Chondrocyte (in vitro differentiated cells): ENCODE measurements around the gene GNGT1. TPM values are rescaled to one million over a fixed set of nuclear protein-coding genes. Genes with fewer than 3 reads are reported as not detected.

Experiments
- DNase-seq: peaks from one replicate; pipeline ENCODE4 v3.0.0; 2021; ENCODE audit warnings: mixed read lengths, low spot score
- H3K27ac Mint-ChIP-seq: one replicate; pipeline ENCODE4 v1.8.0; 2021; ENCODE audit warnings: mild to moderate bottlenecking, moderate library complexity, mixed read lengths; ENCODE audit not compliant: unreplicated experiment
- H3K27me3 Mint-ChIP-seq: 2 replicates; pipeline ENCODE4 v1.8.0; 2021; ENCODE audit warnings: low read depth, mixed read lengths
- H3K36me3 Mint-ChIP-seq: 2 replicates; pipeline ENCODE4 v1.8.0; 2021; ENCODE audit warnings: low read depth, mixed read lengths
- H3K4me1 Mint-ChIP-seq: 2 replicates; pipeline ENCODE4 v1.8.0; 2021; ENCODE audit warnings: low read depth, mild to moderate bottlenecking, mixed read lengths
- H3K4me3 Mint-ChIP-seq: one replicate; pipeline ENCODE4 v1.8.0; 2021; ENCODE audit warnings: mild to moderate bottlenecking, moderate library complexity, mixed read lengths; ENCODE audit not compliant: unreplicated experiment
- H3K9me3 Mint-ChIP-seq: 2 replicates; pipeline ENCODE4 v1.8.0; 2021; ENCODE audit warnings: low read depth, mixed read lengths
- total RNA-seq: library from RNA; stranded (reverse); gene quantifications from 3 replicates; pipeline ENCODE4 v1.2.1, GENCODE V29; 2021
- TF ChIP-seq, protein P1 (sequence below): fragments of 200-600 bp; sonication (generic); IDR thresholded peaks from 2 replicates; pipeline ENCODE4 v1.5.0; 2021; ENCODE audit warnings: antibody characterized with exemption, mild to moderate bottlenecking, moderate library complexity

Gene GNGT1
- total RNA-seq, 1 donor from 2014 or later: not detected

GRCh38 chr7:93935102-93935501 is 28.7 kb downstream of the GNGT1 start:
- H3K36me3 Mint-ChIP-seq: no peaks in the 10 kb centered on the region

DNA sequence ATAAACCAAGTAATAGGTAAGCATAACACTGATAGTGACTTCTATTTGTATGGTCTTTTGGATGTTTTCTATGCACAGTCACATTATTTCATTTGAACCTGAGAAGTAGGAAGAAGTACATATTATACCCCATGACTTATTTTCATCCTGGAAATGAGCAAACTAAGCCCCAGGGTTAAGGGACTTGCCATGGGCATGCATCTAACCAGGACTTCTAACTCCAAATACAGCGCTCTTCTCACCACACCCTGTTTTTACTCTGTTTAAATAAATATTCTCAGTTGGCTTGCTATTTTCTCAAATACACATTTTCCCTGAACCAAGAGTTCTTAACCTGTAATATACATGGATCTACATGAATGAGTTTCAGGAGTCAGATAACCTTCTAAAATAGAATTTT is 31.5 kb downstream of the GNGT1 start:
- H3K27ac Mint-ChIP-seq: no peak overlapping the region
- no peaks in the 10 kb centered on the region for H3K9me3 Mint-ChIP-seq
- TF ChIP-seq, protein P1, sequence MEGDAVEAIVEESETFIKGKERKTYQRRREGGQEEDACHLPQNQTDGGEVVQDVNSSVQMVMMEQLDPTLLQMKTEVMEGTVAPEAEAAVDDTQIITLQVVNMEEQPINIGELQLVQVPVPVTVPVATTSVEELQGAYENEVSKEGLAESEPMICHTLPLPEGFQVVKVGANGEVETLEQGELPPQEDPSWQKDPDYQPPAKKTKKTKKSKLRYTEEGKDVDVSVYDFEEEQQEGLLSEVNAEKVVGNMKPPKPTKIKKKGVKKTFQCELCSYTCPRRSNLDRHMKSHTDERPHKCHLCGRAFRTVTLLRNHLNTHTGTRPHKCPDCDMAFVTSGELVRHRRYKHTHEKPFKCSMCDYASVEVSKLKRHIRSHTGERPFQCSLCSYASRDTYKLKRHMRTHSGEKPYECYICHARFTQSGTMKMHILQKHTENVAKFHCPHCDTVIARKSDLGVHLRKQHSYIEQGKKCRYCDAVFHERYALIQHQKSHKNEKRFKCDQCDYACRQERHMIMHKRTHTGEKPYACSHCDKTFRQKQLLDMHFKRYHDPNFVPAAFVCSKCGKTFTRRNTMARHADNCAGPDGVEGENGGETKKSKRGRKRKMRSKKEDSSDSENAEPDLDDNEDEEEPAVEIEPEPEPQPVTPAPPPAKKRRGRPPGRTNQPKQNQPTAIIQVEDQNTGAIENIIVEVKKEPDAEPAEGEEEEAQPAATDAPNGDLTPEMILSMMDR: no peak
- H3K36me3 Mint-ChIP-seq: no peaks in the 10 kb centered on the region
- no peaks in the 10 kb centered on the region for H3K27me3 Mint-ChIP-seq
- peaks cover 23% of the 10 kb centered on the region for H3K4me1 Mint-ChIP-seq
- DNase-seq: no peak
- H3K4me3 Mint-ChIP-seq: no peak overlapping the region

More at GRCh38 chr7:93935102-93935501, 28.7 kb downstream of the GNGT1 start:
- H3K9me3 Mint-ChIP-seq: no peaks in the 10 kb centered on the region
- DNase-seq: no peak
- peaks cover 20% of the 10 kb centered on the region for H3K4me1 Mint-ChIP-seq
- TF ChIP-seq, protein P1: no peak
- no peak overlapping the region for H3K4me3 Mint-ChIP-seq
- no peaks in the 10 kb centered on the region for H3K27me3 Mint-ChIP-seq
- no peak overlapping the region for H3K27ac Mint-ChIP-seq

DNA sequence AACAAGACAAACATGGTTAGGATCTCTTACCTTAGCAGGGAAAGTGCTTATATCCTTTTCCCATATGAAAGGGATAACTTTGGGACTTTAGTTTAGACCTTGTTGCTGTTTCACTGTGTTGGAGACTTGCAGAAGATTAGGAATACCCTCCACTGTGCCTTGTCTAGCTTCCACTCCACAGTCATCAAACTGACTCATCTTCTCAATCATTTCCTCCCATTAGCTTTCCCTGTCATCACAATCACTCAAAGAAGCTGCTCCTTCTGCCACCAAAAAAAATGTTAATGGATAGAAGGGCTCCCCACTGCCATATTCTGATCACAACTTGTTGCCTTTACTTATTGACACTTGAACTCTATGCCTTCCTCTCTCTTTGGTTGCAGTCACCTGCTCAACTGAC is 31.9 kb downstream of the GNGT1 start:
- no peaks in the 10 kb centered on the region for H3K9me3 Mint-ChIP-seq
- H3K4me3 Mint-ChIP-seq: no peak overlapping the region
- H3K36me3 Mint-ChIP-seq: no peaks in the 10 kb centered on the region
- no peak for DNase-seq
- H3K27me3 Mint-ChIP-seq: no peaks in the 10 kb centered on the region
- peaks cover 23% of the 10 kb centered on the region for H3K4me1 Mint-ChIP-seq
- H3K27ac Mint-ChIP-seq: no peak overlapping the region
- TF ChIP-seq, protein P1: no peak

- TF ChIP-seq, protein P1: no peak
- no peaks in the 10 kb centered on the region for H3K9me3 Mint-ChIP-seq
- no peak overlapping the region for H3K4me3 Mint-ChIP-seq
- H3K36me3 Mint-ChIP-seq: no peaks in the 10 kb centered on the region
- no peak for DNase-seq
- no peak overlapping the region for H3K27ac Mint-ChIP-seq
- peaks cover 16% of the 10 kb centered on the region for H3K4me1 Mint-ChIP-seq
- no peaks in the 10 kb centered on the region for H3K27me3 Mint-ChIP-seq
Observed at GRCh38 chr7:93941945-93942344, 35.6 kb downstream of the GNGT1 start.

GRCh38 chr7:93943816-93944540 is 37.6 kb downstream of the GNGT1 start:
- peaks cover 6% of the 10 kb centered on the region for H3K4me1 Mint-ChIP-seq
- H3K9me3 Mint-ChIP-seq: no peaks in the 10 kb centered on the region
- no peak overlapping the region for H3K4me3 Mint-ChIP-seq
- H3K36me3 Mint-ChIP-seq: no peaks in the 10 kb centered on the region
- H3K27ac Mint-ChIP-seq: no peak overlapping the region
- DNase-seq: no peak
- TF ChIP-seq, protein P1: no peak
- H3K27me3 Mint-ChIP-seq: no peaks in the 10 kb centered on the region
